HEK293T (cell line): ENCODE results near the gene NOS1.

ENCODE experiments used
- ARNT ChIP-seq: fragments of 450-650 bp; IDR thresholded peaks from 2 replicates; pipeline ENCODE4 v1.6.1; 2017; ENCODE audit warnings: mild to moderate bottlenecking
- BHLHE40 ChIP-seq: fragments of 450-650 bp; IDR thresholded peaks from 2 replicates; pipeline ENCODE4 v1.6.1; 2016; ENCODE audit warnings: mild to moderate bottlenecking, moderate library complexity, borderline replicate concordance
- FOXA1 ChIP-seq: fragments of 450-650 bp; IDR thresholded peaks from 2 replicates; pipeline ENCODE4 v1.6.1; 2016; ENCODE audit warnings: mild to moderate bottlenecking
- FOXK2 ChIP-seq: fragments of 450-650 bp; IDR thresholded peaks from 2 replicates; pipeline ENCODE4 v1.6.1; 2016; ENCODE audit warnings: mild to moderate bottlenecking
- FOXM1 ChIP-seq: fragments of 450-650 bp; IDR thresholded peaks from 2 replicates; pipeline ENCODE4 v1.6.1; 2017; ENCODE audit warnings: mild to moderate bottlenecking, borderline replicate concordance
- HDGF ChIP-seq: fragments of 450-650 bp; IDR thresholded peaks from 2 replicates; pipeline ENCODE4 v1.6.1; 2017; ENCODE audit warnings: antibody characterized with exemption, borderline replicate concordance
- NFRKB ChIP-seq: fragments of 450-650 bp; IDR thresholded peaks from 2 replicates; pipeline ENCODE4 v1.6.1; 2016; ENCODE audit warnings: mild to moderate bottlenecking, moderate library complexity
- SUZ12 ChIP-seq: fragments of 450-650 bp; IDR thresholded peaks from 2 replicates; pipeline ENCODE4 v1.6.1; 2016; ENCODE audit warnings: mild to moderate bottlenecking
- TARDBP ChIP-seq: fragments of 450-650 bp; IDR thresholded peaks from 2 replicates; pipeline ENCODE4 v1.6.1; 2016
- TF ChIP-seq, protein P1 (sequence below): fragments of 450-650 bp; IDR thresholded peaks from 2 replicates; pipeline ENCODE4 v1.6.1; 2016

DNA sequence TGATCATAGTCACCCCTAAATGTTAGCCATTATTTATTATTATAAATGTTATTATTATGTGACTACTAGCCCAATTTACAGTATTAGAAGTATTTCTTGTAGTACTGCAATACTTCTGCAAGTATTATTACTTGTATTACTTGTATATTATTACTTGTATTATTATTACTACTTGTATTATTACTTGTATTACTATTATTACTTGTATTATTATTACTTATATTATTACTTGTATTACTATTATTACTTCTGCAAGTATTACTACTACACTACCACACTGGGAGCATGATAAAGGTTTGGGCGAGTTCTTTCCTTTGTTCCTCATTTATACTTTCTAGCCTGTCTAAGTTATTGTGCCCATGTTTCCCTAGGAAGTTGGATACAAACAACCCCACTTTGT is 67.9 kb downstream of the NOS1 start:
- TF ChIP-seq BHLHE40: no peak
- TF ChIP-seq ARNT: no peak
- TF ChIP-seq HDGF: no peak
- TF ChIP-seq FOXA1: no peak
- TF ChIP-seq, protein P1, sequence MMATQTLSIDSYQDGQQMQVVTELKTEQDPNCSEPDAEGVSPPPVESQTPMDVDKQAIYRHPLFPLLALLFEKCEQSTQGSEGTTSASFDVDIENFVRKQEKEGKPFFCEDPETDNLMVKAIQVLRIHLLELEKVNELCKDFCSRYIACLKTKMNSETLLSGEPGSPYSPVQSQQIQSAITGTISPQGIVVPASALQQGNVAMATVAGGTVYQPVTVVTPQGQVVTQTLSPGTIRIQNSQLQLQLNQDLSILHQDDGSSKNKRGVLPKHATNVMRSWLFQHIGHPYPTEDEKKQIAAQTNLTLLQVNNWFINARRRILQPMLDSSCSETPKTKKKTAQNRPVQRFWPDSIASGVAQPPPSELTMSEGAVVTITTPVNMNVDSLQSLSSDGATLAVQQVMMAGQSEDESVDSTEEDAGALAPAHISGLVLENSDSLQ: no peak
- TF ChIP-seq NFRKB: no peak
- no peak for TF ChIP-seq FOXM1
- no peak for TF ChIP-seq FOXK2
- no peak for TF ChIP-seq SUZ12
- no peak for TF ChIP-seq TARDBP
